Smooth muscle cell (in vitro differentiated cells): Measurements from ENCODE around the gene IL12RB1. TPM values are rescaled to one million over a fixed set of nuclear protein-coding genes. Genes with fewer than 3 reads are reported as not detected.
"Not testable (repeated sequence)": the region's sequence is repeated elsewhere in the genome, so short reads cannot be mapped to it uniquely, and the experiment has no call there.

ENCODE experiments used
- DNase-seq: peaks from one replicate; lab custom pipeline; 2025; ENCODE audit not compliant: unreplicated experiment; lab: John Stamatoyannopoulos, UW
- H2AFZ ChIP-seq: fragments of 200-600 bp; sonication (generic); 2 replicates; pipeline ENCODE4 v1.6.0; 2016; ENCODE audit warnings: antibody characterized with exemption, low read depth, mild to moderate bottlenecking
- H3F3A ChIP-seq: fragments of 200-600 bp; sonication (generic); 2 replicates; pipeline ENCODE4 v1.6.0; 2017; ENCODE audit warnings: antibody characterized with exemption, low read depth
- H3K27ac ChIP-seq: fragments of 200-600 bp; sonication (generic); 2 replicates; pipeline ENCODE4 v1.5.1; 2016; ENCODE audit warnings: low read depth, mild to moderate bottlenecking
- H3K27me3 ChIP-seq: fragments of 200-600 bp; sonication (generic); 2 replicates; pipeline ENCODE4 v1.6.1; 2016; ENCODE audit warnings: low read depth, mild to moderate bottlenecking
- H3K36me3 ChIP-seq: fragments of 200-600 bp; sonication (generic); 2 replicates; pipeline ENCODE4 v1.5.1; 2016; ENCODE audit warnings: low read depth
- H3K4me1 ChIP-seq: fragments of 200-600 bp; sonication (generic); 2 replicates; pipeline ENCODE4 v1.5.1; 2016; ENCODE audit warnings: low read depth
- H3K4me2 ChIP-seq: fragments of 200-600 bp; sonication (generic); 2 replicates; pipeline ENCODE4 v1.6.0; 2016; ENCODE audit warnings: mild to moderate bottlenecking
- H3K4me3 ChIP-seq: fragments of 200-600 bp; sonication (generic); 2 replicates; pipeline ENCODE4 v1.5.1; 2016; ENCODE audit warnings: mild to moderate bottlenecking
- H3K79me2 ChIP-seq: fragments of 200-600 bp; sonication (generic); 2 replicates; pipeline ENCODE4 v1.6.0; 2016; ENCODE audit warnings: low read depth, mild to moderate bottlenecking
- H3K9ac ChIP-seq: fragments of 200-600 bp; sonication (generic); 2 replicates; pipeline ENCODE4 v1.6.0; 2016; ENCODE audit warnings: low read depth
- H3K9me3 ChIP-seq: fragments of 200-600 bp; sonication (generic); replicated peaks from 2 replicates; pipeline ENCODE4 v1.5.1; 2016; ENCODE audit warnings: low read depth
- H4K20me1 ChIP-seq: fragments of 200-600 bp; sonication (generic); 2 replicates; pipeline ENCODE4 v1.6.0; 2016; ENCODE audit warnings: low read depth
- WGBS: methylation state at CpG from one replicate; pipeline ENCODE4 v1.1.7; 2016; ENCODE audit warnings: low lambda C conversion rate; 5-methylcytosine and 5-hydroxymethylcytosine counted together
- polyA plus RNA-seq: library from polyadenylated mRNA; unstranded; fragments of >200 nt; fragmentation: Nextera tagmentation; extraction: Ambion mirVana; gene quantifications from 2 replicates; pipeline ENCODE4 v1.2.1, GENCODE V29; 2016
- total RNA-seq: library from RNA; depleted of rRNA; stranded (reverse); fragments of >200 nt; gene quantifications from 2 replicates; pipeline ENCODE4 v1.2.3, GENCODE V29; 2014
- TF ChIP-seq, protein P1 (sequence below): fragments of 200-600 bp; sonication (generic); IDR thresholded peaks from 2 replicates; pipeline ENCODE4 v1.5.1; 2017; ENCODE audit warnings: borderline replicate concordance, mild to moderate bottlenecking, antibody characterized with exemption; ENCODE audit not compliant: insufficient read depth, poor library complexity, severe bottlenecking

The IL12RB1 gene
- total and polyA plus RNA-seq, 2 experiments from 2014 or later, result not detected

DNA sequence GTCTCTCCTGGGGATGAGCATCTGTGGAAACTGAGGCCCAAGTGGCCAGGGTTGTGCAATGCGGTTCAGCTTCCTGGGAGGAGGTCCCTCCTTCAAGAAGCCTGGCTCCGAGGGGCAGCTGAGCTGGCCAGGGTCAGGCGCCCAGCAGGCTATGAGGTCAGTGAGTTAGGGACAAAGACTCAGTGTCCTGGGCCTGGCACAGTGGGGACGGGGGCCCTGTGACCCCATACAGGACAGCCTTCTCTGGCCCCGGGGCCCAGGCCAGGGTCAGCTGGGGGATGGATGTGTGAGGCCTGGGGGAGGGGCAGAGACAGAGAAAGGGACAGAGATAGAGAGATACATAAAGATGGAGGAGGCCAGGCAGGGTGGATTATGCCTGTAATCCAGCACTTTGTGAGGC lies 3.0 kb upstream of the IL12RB1 start:
- H3K4me3 ChIP-seq, result no peak overlapping the region
- no peak overlapping the region for H3K27ac ChIP-seq
- H3K9me3 ChIP-seq, result no peaks in the 10 kb centered on the region
- no peak overlapping the region for H3K9ac ChIP-seq
- no peak for DNase-seq
- H3K27me3 ChIP-seq, result no peaks in the 10 kb centered on the region
- 88% methylated on average over 5 of the region's 5 CpGs for WGBS
- TF ChIP-seq, protein P1, sequence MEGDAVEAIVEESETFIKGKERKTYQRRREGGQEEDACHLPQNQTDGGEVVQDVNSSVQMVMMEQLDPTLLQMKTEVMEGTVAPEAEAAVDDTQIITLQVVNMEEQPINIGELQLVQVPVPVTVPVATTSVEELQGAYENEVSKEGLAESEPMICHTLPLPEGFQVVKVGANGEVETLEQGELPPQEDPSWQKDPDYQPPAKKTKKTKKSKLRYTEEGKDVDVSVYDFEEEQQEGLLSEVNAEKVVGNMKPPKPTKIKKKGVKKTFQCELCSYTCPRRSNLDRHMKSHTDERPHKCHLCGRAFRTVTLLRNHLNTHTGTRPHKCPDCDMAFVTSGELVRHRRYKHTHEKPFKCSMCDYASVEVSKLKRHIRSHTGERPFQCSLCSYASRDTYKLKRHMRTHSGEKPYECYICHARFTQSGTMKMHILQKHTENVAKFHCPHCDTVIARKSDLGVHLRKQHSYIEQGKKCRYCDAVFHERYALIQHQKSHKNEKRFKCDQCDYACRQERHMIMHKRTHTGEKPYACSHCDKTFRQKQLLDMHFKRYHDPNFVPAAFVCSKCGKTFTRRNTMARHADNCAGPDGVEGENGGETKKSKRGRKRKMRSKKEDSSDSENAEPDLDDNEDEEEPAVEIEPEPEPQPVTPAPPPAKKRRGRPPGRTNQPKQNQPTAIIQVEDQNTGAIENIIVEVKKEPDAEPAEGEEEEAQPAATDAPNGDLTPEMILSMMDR, result no peak
- H3F3A ChIP-seq, result no peaks in the 10 kb centered on the region
- H2AFZ ChIP-seq, result no peak overlapping the region
- H3K4me1 ChIP-seq, result no peaks in the 10 kb centered on the region
- no peak overlapping the region for H3K4me2 ChIP-seq
- no peaks in the 10 kb centered on the region for H3K36me3 ChIP-seq
- H3K79me2 ChIP-seq, result no peaks in the 10 kb centered on the region
- H4K20me1 ChIP-seq, result no peaks in the 10 kb centered on the region

DNA sequence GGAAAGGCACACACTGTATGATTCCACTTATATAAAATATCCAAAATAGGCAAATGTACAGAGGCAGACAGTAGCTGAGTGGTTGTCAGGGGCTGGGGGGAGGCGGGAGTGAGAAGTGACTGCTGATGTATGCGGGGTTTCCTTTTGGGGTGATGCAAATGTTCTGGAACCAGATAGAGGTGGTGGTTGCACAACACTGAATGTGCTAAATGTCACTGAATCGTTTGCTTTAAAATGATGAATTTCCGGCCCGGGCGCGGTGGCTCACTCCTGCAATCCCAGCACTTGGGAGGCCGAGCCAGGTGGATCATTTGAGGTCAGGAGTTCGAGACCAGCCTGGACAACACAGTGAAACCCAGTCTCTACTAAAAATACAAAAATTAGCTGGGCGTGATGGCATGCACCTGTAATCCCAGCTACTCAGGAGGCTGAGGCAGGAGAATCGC lies 2.4 kb upstream of the IL12RB1 start:
- H3K27me3 ChIP-seq, H3K36me3 ChIP-seq, H3K9me3 ChIP-seq, H3K79me2 ChIP-seq, H3K4me3 ChIP-seq, H3K27ac ChIP-seq, H4K20me1 ChIP-seq, H3F3A ChIP-seq, H3K4me2 ChIP-seq, H3K4me1 ChIP-seq, DNase-seq, H3K9ac ChIP-seq, H2AFZ ChIP-seq: not testable (repeated sequence)
- 94% methylated on average over 11 of the region's 11 CpGs for WGBS

DNA sequence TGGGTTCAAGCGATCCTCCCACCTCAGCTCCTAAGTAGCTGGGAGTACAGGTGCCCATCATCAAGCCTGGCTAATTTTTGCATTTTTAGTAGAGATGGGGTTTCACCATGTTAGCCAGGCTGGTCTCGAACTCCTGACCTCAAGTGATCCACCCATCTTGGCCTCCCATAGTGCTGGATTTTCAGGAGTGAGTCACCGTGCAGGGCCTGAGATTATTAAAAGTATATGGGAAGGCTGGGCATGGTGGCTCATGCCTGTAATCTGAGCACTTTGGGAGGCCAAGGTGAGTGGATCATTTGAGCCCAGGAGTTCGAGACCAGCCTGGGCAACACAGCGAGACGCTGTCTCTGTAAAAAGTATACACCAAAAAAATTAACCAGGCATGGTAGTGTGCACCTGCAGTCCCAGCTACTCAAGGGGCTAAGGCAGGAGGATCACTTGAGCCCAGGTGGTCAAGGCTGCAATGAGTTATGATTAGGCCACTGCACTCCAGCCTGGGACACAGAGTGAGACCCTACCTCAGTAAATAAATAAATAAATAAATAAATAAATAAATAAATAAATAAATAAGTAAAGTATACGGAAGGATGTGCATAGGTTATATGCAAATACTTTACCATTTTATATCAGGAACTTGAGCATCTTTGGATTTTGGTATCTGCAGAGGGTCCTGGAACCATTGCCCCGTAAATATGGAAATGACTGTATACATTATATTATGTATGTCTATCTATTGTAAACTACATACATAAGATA lies 854 bp downstream of the IL12RB1 start:
- H3K9me3 ChIP-seq, result no peaks in the 10 kb centered on the region
- no peak for DNase-seq
- no peak overlapping the region for H3K4me2 ChIP-seq
- H3K79me2 ChIP-seq, result no peaks in the 10 kb centered on the region
- H3K36me3 ChIP-seq, result no peaks in the 10 kb centered on the region
- no peak overlapping the region for H2AFZ ChIP-seq
- no peak overlapping the region for H3K9ac ChIP-seq
- H3K27me3 ChIP-seq, result no peaks in the 10 kb centered on the region
- no peak overlapping the region for H3K4me3 ChIP-seq
- TF ChIP-seq, protein P1, result no peak
- no peaks in the 10 kb centered on the region for H3K4me1 ChIP-seq
- 82% methylated on average over 8 of the region's 8 CpGs for WGBS
- no peaks in the 10 kb centered on the region for H4K20me1 ChIP-seq
- no peaks in the 10 kb centered on the region for H3F3A ChIP-seq
- no peak overlapping the region for H3K27ac ChIP-seq

DNA sequence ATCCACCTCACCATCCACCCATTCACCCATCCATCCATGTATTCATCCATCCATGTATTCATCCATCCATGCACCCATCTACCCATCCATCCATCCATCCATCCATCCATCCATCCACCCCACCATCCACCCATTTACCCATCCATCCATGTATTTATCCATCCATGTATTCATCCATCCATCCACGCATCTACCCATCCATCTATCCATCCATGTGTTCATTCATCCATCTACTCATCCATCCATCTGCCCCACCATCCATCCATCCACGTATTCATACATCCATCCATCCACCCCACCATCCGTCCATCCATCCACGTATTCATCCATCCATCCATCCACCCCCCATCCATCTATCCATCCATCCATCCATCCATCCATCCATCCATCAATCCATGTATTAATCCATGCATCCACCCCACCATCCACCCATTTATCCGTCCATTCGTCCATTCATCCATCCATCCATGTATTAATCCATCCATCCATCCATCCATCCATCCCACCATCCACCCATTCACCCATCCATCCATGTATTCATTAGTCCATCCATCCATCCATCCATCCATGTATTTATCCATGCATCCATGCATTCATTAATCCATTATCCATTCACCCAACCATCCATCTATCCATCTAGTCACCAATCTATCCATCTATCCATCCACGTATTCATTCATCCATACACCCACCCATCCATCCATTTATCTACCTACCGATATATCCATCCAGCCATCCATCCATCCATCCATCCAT lies 2.6 kb downstream of the IL12RB1 start:
- Histone ChIP-seq H3K9ac (no peak overlapping the region), H3K79me2 (no peaks in the 10 kb centered on the region), H4K20me1 (no peaks in the 10 kb centered on the region), H3F3A (no peaks in the 10 kb centered on the region), H2AFZ (no peak overlapping the region), H3K4me3 (no peak overlapping the region), H3K27ac (no peak overlapping the region), H3K9me3 (no peaks in the 10 kb centered on the region), H3K4me1 (no peaks in the 10 kb centered on the region), H3K36me3 (no peaks in the 10 kb centered on the region), H3K4me2 (no peak overlapping the region), H3K27me3 (no peaks in the 10 kb centered on the region)
- TF ChIP-seq, protein P1, result no peak
- WGBS, result 73% methylated on average over 8 of the region's 8 CpGs
- DNase-seq, result no peak
